Measurements from ENCODE around the gene ATP11A.

The ATP11A gene

DNA sequence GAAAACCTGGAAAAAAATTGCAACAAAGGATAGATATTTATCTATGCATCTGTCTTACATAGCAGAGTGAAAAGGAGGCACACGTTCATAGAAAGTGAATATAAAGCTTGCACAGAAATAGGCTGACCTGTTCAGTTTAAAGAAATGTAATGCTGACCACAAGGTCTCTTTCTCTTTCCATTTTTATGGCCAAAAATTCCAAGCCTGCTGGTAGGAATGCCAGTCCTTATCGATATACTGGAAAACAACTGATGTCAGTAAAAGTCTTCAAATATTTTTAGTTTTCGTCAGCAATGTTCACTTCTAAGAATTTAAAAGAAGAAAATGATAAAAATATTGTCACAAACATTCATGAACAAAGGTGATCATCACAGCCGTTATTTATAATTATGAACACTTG is 220.2 kb downstream of the ATP11A start:
- no peak for DNase-seq (ENCODE audit: low read depth, low spot score)
- TF ChIP-seq CTCF (IDR thresholded peaks at IDR 0.05; ENCODE audit: low read depth, low read length), result no peak
- H3K4me3 ChIP-seq (ENCODE audit: low read depth, low read length), result no peak overlapping the region
- in situ Hi-C loops (cut with HindIII; ENCODE audit: low sequenced_read_pairs), result no loop called here

DNA sequence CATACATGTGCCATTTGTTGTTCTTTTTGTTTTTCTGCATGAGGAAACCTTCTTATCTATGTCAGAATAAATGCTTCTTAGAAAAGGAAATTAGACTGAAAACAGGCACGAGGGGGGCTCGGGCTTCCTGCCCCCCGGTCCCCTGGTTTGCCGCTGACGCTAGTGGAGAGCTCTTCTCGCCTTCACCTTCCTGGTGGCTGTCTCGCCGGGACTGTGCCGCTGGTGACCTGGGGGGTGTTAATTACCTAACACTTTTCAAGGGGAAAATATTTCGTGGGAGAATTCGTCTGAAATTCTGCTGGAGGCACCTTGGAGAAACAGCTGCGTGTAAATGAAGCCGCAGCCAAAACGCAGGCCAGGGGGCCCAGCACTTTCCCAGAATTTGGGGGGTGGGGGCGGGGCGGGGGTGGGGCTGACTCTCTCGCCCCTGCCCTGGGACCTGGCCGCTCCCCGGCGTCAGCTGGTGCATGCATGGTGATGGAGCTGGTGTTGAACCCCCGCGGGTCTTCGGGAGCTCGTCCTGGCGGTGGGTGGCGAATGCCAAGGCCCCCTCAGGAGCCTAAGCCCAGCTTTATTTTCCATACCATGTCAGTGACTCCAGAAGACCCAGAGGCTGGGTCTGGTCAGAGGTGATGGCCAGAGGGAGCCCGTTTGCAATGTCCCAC is 220.9 kb downstream of the ATP11A start:
- H3K4me3 ChIP-seq (ENCODE audit: low read depth, low read length), result no peak overlapping the region
- TF ChIP-seq CTCF (IDR thresholded peaks at IDR 0.05; ENCODE audit: low read depth, low read length), result no peak
- in situ Hi-C loops (cut with HindIII; ENCODE audit: low sequenced_read_pairs), result no loop called here
- DNase-seq (ENCODE audit: low read depth, low spot score), result no peak

DNA sequence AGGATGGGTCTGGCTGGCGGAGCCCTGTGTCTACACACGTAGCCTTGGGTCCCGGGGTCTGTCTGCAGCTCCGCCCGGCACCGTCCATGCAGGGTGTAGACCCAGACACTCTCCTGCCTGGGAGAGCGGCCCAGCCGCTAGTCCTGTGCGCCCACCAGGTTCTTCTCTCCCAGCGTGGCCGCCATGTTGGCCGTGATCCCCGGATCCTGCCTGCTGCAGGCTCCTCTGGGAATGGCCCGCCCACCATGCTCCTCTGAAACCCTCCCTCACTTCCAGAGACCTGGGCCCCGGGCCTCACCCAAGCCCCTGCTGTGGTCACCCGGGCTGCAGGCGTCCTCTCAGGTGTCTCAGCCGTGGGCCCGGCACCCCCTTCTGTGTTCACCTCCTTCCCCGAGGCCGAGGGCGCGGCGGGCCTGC is 221.5 kb downstream of the ATP11A start:
- in situ Hi-C loops (cut with HindIII; ENCODE audit: low sequenced_read_pairs), result no loop called here
- TF ChIP-seq CTCF (IDR thresholded peaks at IDR 0.05; ENCODE audit: low read depth, low read length), result no peak
- DNase-seq (ENCODE audit: low read depth, low spot score), result no peak
- no peak overlapping the region for H3K4me3 ChIP-seq (ENCODE audit: low read depth, low read length)

GRCh38 chr13:112911883-112912282 is 222.0 kb downstream of the ATP11A start:
- no peak overlapping the region for H3K4me3 ChIP-seq (ENCODE audit: low read depth, low read length)
- TF ChIP-seq CTCF (IDR thresholded peaks at IDR 0.05; ENCODE audit: low read depth, low read length), result no peak
- in situ Hi-C loops (cut with HindIII; ENCODE audit: low sequenced_read_pairs), result no loop called here
- no peak for DNase-seq (ENCODE audit: low read depth, low spot score)

DNA sequence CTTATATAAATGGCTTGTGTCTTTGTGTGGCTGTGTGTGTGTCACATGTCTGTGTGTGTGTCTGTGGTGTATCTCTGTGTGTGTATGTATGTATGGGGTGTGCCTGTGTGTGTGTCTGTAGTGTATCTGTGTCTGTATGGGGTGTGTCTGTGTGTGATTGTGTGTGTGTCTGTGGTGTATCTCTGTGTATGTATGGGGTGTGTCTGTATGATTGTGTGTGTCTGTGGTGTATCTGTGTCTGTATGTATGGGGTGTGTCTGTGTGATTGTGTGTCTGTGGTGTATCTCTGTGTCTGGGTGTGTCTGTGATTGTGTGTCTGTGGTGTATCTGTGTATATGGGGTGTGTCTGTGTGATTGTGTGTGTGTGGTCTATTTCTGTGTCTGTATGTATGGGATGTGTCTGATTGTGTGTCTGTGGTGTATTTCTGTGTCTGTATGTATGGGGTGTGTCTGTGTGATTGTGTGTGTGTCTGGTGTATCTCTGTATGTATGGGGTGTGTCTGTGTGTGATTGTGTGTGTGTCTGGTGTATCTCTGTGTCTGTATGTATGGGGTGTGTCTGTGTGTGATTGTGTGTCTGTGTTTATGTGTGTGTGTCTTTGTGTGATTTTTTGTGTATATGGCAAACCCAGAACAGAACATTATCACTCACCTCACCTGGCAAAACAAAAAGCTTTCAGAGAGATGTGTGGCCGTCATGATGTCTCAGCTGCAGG is 223.0 kb downstream of the ATP11A start:
- in situ Hi-C loops (cut with HindIII; ENCODE audit: low sequenced_read_pairs), result no loop called here
- no peak overlapping the region for H3K4me3 ChIP-seq (ENCODE audit: low read depth, low read length)
- DNase-seq (ENCODE audit: low read depth, low spot score), result no peak
- TF ChIP-seq CTCF (IDR thresholded peaks at IDR 0.05; ENCODE audit: low read depth, low read length), result no peak

DNA sequence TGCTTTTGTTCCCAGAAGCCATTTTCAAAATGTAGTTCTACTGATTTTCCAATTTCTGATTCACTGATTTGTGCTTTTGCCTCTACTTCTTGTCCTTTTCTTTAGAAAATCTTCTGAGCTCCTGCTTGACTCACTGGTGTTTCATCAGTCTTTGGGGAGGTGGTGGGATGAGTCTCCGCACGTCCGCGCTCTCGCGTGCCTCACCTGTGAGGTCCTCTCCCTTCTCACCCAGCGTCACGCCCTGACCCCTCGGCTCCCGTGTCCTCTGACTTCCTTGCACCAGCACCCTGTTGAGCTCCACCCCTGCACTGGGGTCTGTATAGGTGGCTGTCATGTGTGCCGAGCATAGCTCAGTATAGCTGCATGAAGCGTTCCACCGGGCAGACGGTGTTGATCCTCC is 226.5 kb downstream of the ATP11A start:
- in situ Hi-C loops (cut with HindIII; ENCODE audit: low sequenced_read_pairs), result no loop called here
- no peak overlapping the region for H3K4me3 ChIP-seq (ENCODE audit: low read depth, low read length)
- no peak for DNase-seq (ENCODE audit: low read depth, low spot score)
- TF ChIP-seq CTCF (IDR thresholded peaks at IDR 0.05; ENCODE audit: low read depth, low read length), result no peak

All from astrocyte of the spinal cord (primary cell).